ENCODE results near the gene MBOAT2.

- no peak for TF ChIP-seq POLR2A (IDR thresholded peaks at IDR 0.05)
- TF ChIP-seq POLR2AphosphoS5 (IDR thresholded peaks at IDR 0.05) = no peak
- TF ChIP-seq CTCF (IDR thresholded peaks at IDR 0.05) = no peak
These were observed 50.0 kb downstream of the MBOAT2 start for GRCh38 chr2:8953525-8953924.
